Natural killer cell (primary cell): ENCODE data around the gene IRF3. TPM values are rescaled to one million over a fixed set of nuclear protein-coding genes. Genes with fewer than 3 reads are reported as not detected.
A peak's percentile ranks its signal among the peaks of the same experiment; 100 is the strongest.

Experiments used
- ATAC-seq, 3 donors: fragments of 150-1000 bp in 2 of 3; fragments of 200-7000 bp in 1 of 3; cut with Tn5 transposase; 1 replicate in 1 of 3; 2 replicates in 2 of 3; pipeline ENCODE4 v1.10.0; 2021; ENCODE audit warnings: mild to moderate bottlenecking in 2 of 3, moderate library complexity in 2 of 3
- DNase-seq, 2 donors: peaks; one replicate each; pipeline versions ENCODE4 v3.0.0 to v3.0.0-alpha.2; 2013 to 2021; ENCODE audit warnings: mixed read lengths in 1 of 2
- H3K27ac ChIP-seq: one replicate; pipeline ENCODE4 v1.5.1; 2013; ENCODE audit warnings: mild to moderate bottlenecking, low read length
- H3K27me3 ChIP-seq: one replicate; pipeline ENCODE4 v1.6.1; 2013; ENCODE audit warnings: low read length; ENCODE audit not compliant: control insufficient read depth, insufficient read depth
- H3K36me3 ChIP-seq: one replicate; pipeline ENCODE4 v1.6.1; 2013; ENCODE audit warnings: low read length; ENCODE audit not compliant: control insufficient read depth, insufficient read depth
- H3K4me1 ChIP-seq: one replicate; pipeline ENCODE4 v1.6.1; 2013; ENCODE audit warnings: low read length; ENCODE audit not compliant: control insufficient read depth, insufficient read depth
- H3K4me3 ChIP-seq: one replicate; pipeline ENCODE4 v1.5.1; 2013; ENCODE audit warnings: low read length
- H3K9me3 ChIP-seq: one replicate; pipeline ENCODE4 v1.6.1; 2013; ENCODE audit warnings: low read length; ENCODE audit not compliant: control insufficient read depth, insufficient read depth
- H3K27ac Mint-ChIP-seq, 2 donors: one replicate each; pipeline ENCODE4 v1.8.0; 2022; ENCODE audit warnings: mild to moderate bottlenecking in 2 of 2, mixed read lengths in 2 of 2, moderate library complexity in 1 of 2
- H3K27me3 Mint-ChIP-seq, 2 donors: one replicate each; pipeline ENCODE4 v1.8.0; 2022; ENCODE audit warnings: low read depth in 2 of 2, mixed read lengths in 2 of 2
- H3K36me3 Mint-ChIP-seq: one replicate; pipeline ENCODE4 v1.8.0; 2022; ENCODE audit warnings: mixed read lengths
- H3K4me1 Mint-ChIP-seq, 2 donors: one replicate each; pipeline ENCODE4 v1.8.0; 2022; ENCODE audit warnings: mixed read lengths in 2 of 2
- H3K4me3 Mint-ChIP-seq: one replicate; pipeline ENCODE4 v1.8.0; 2022; ENCODE audit warnings: mild to moderate bottlenecking, moderate library complexity, mixed read lengths
- H3K9me3 Mint-ChIP-seq, 2 donors: one replicate each; pipeline ENCODE4 v1.8.0; 2022; ENCODE audit warnings: mixed read lengths in 2 of 2
- CTCF ChIP-seq: fragments of 200-600 bp; IDR thresholded peaks from one replicate; pipeline ENCODE4 v1.8.0; 2022; ENCODE audit warnings: antibody characterized with exemption
- WGBS: methylation state at CpG from one replicate; pipeline ENCODE4 v1.1.7; 2013; ENCODE audit warnings: missing lambda C conversion rate; ENCODE audit not compliant: insufficient coverage; 5-methylcytosine and 5-hydroxymethylcytosine counted together
- intact Hi-C: fragments of 100-400 bp; cut with micrococcal nuclease; formaldehyde crosslinking; loops from one replicate; pipeline ENCODE4 v1.14.2; 2022
- total RNA-seq, 4 donors: library from RNA; stranded (reverse); fragments of 120-200 nt in 1 of 4; gene quantifications; one replicate each; pipeline versions ENCODE4 v1.2.3 to v1.2.4, GENCODE V29; 2013 to 2022

Gene IRF3
- total RNA-seq, 3 donors from 2014 or later (not counting 1 experiment from before 2014, with no cell fraction given): 176 to 184 (median 179) TPM

GRCh38 chr19:49696115-49696514 is 30.5 kb upstream of the IRF3 start:
- TF ChIP-seq CTCF: no peak
- H3K36me3 Mint-ChIP-seq: no peaks in the 10 kb centered on the region
- no peaks in the 10 kb centered on the region for H3K9me3 Mint-ChIP-seq
- no peak overlapping the region for H3K27ac Mint-ChIP-seq
- H3K36me3 ChIP-seq: no peaks in the 10 kb centered on the region
- intact Hi-C loops: no loop called here
- 75% methylated on average over 6 of the region's 6 CpGs for WGBS
- H3K27ac ChIP-seq: no peak overlapping the region
- no peak for ATAC-seq
- H3K27me3 Mint-ChIP-seq: peaks cover 3 to 15% of the 10 kb centered on the region in 2 donors
- H3K27me3 ChIP-seq: peaks cover 12% of the 10 kb centered on the region
- no peak overlapping the region for H3K4me3 ChIP-seq
- H3K9me3 ChIP-seq: no peaks in the 10 kb centered on the region
- H3K4me1 Mint-ChIP-seq: peaks cover 0 to 4% of the 10 kb centered on the region in 2 donors
- H3K4me3 Mint-ChIP-seq: no peak overlapping the region
- H3K4me1 ChIP-seq: peaks cover 8% of the 10 kb centered on the region
- no peak for DNase-seq

GRCh38 chr19:49692147-49692506 is 26.5 kb upstream of the IRF3 start:
- H3K27ac ChIP-seq: no peak overlapping the region
- Mint-ChIP-seq H3K36me3 (no peaks in the 10 kb centered on the region), H3K9me3 (no peaks in the 10 kb centered on the region), H3K4me1 (peaks cover 15 to 30% of the 10 kb centered on the region in 2 donors), H3K27ac (no peak overlapping the region), H3K4me3 (no peak overlapping the region), H3K27me3 (peaks cover 17 to 27% of the 10 kb centered on the region in 2 donors)
- no peak overlapping the region for H3K4me3 ChIP-seq
- DNase-seq (no peak), ATAC-seq (no peak)
- peaks cover 26% of the 10 kb centered on the region for H3K27me3 ChIP-seq
- no peak for TF ChIP-seq CTCF
- 92% methylated on average over 16 of the region's 16 CpGs for WGBS
- peaks cover 27% of the 10 kb centered on the region for H3K4me1 ChIP-seq
- intact Hi-C loops: no loop called here
- H3K9me3 ChIP-seq: no peaks in the 10 kb centered on the region
- H3K36me3 ChIP-seq: peaks cover 3% of the 10 kb centered on the region

GRCh38 chr19:49691243-49692146 is 25.8 kb upstream of the IRF3 start:
- Mint-ChIP-seq H3K9me3 (no peaks in the 10 kb centered on the region), H3K4me1 (peaks cover 15 to 33% of the 10 kb centered on the region in 2 donors), H3K27me3 (peaks cover 17 to 27% of the 10 kb centered on the region in 2 donors), H3K27ac (peak overlapping the region; percentile 51 to 79), H3K4me3 (peak overlapping the region; percentile 95), H3K36me3 (no peaks in the 10 kb centered on the region)
- peaks cover 3% of the 10 kb centered on the region for H3K36me3 ChIP-seq
- intact Hi-C loops: no loop called here
- peak in 2 of 3 donors; percentile 29 to 46 for ATAC-seq
- H3K27me3 ChIP-seq: peaks cover 26% of the 10 kb centered on the region
- no peak for TF ChIP-seq CTCF
- H3K27ac ChIP-seq: no peak overlapping the region
- peaks cover 27% of the 10 kb centered on the region for H3K4me1 ChIP-seq
- no peaks in the 10 kb centered on the region for H3K9me3 ChIP-seq
- peak in 1 of 2 donors; percentile 61 for DNase-seq
- 22% methylated on average over 37 of the region's 39 CpGs for WGBS
- H3K4me3 ChIP-seq: peak overlapping the region; percentile 27
